Caco-2 (cell line): ENCODE results near the gene ZNF230. TPM values are rescaled to one million over a fixed set of nuclear protein-coding genes. Genes with fewer than 3 reads are reported as not detected.

ENCODE experiments used
- BruUV-seq: library from RNA; stranded (reverse); fragments of 400-500 nt; replicated peaks from 2 replicates; lab custom pipeline; 2021; lab: Mats Ljungman, UMichigan
- CTCF ChIA-PET: fragments of 300-600 bp; sonication (Branson Sonifier 250); formaldehyde crosslinking; loops from one replicate; lab custom pipeline; 2022; ENCODE audit warnings: antibody characterized with exemption; lab: Charles Lee
- POLR2A ChIA-PET: fragments of 300-600 bp; sonication (Branson Sonifier 250); formaldehyde crosslinking; loops from one replicate; lab custom pipeline; 2022; ENCODE audit warnings: antibody characterized with exemption; lab: Charles Lee
- DNase-seq, 2 experiments: peaks; one replicate each; pipeline versions ENCODE4 v3.0.0 to v3.0.0-alpha.2; 2020 to 2022
- H3K27me3 ChIP-seq: replicated peaks from 2 replicates; pipeline ENCODE4 v1.6.0; 2011; ENCODE audit warnings: low read length; ENCODE audit not compliant: control insufficient read depth, insufficient read depth
- H3K36me3 ChIP-seq: 2 replicates; pipeline ENCODE4 v1.5.1; 2011; ENCODE audit warnings: low read length; ENCODE audit not compliant: control insufficient read depth, insufficient read depth
- H3K4me1 ChIP-seq: fragments of 250-450 bp; sonication (Bioruptor Pico); 2 replicates; pipeline ENCODE4 v1.5.1; 2020; ENCODE audit warnings: mild to moderate bottlenecking
- H3K4me3 ChIP-seq: 2 replicates; pipeline ENCODE4 v1.5.1; 2011; ENCODE audit warnings: low read depth, mild to moderate bottlenecking, control low read depth, low read length
- H3K9me3 ChIP-seq: fragments of 250-450 bp; sonication (Bioruptor Pico); 2 replicates; pipeline ENCODE4 v1.5.1; 2020; ENCODE audit warnings: mild to moderate bottlenecking, moderate library complexity
- H3K27ac Mint-ChIP-seq: one replicate; pipeline ENCODE4 v1.8.0; 2022; ENCODE audit warnings: mixed read lengths; ENCODE audit not compliant: unreplicated experiment
- H3K27me3 Mint-ChIP-seq: one replicate; pipeline ENCODE4 v1.8.0; 2022; ENCODE audit warnings: mixed read lengths; ENCODE audit not compliant: insufficient read depth, unreplicated experiment
- H3K36me3 Mint-ChIP-seq: one replicate; pipeline ENCODE4 v1.8.0; 2022; ENCODE audit warnings: mild to moderate bottlenecking, mixed read lengths; ENCODE audit not compliant: insufficient read depth, unreplicated experiment
- H3K4me1 Mint-ChIP-seq: one replicate; pipeline ENCODE4 v1.8.0; 2022; ENCODE audit warnings: low read depth, mixed read lengths; ENCODE audit not compliant: unreplicated experiment
- H3K4me3 Mint-ChIP-seq: one replicate; pipeline ENCODE4 v1.8.0; 2022; ENCODE audit warnings: mild to moderate bottlenecking, moderate library complexity, mixed read lengths; ENCODE audit not compliant: unreplicated experiment
- H3K9me3 Mint-ChIP-seq: one replicate; pipeline ENCODE4 v1.8.0; 2022; ENCODE audit warnings: mixed read lengths; ENCODE audit not compliant: unreplicated experiment
- CTCF ChIP-seq, 2 experiments: fragments of 200-600 bp in 1 of 2; IDR thresholded peaks; 1 replicate in 1 of 2; 2 replicates in 1 of 2; pipeline versions ENCODE4 v1.5.1 to v1.8.0; 2011 to 2022; ENCODE audit warnings: antibody characterized with exemption in 1 of 2, control low read depth in 1 of 2, inconsistent platforms in 1 of 2, low read depth in 1 of 2, low read length in 1 of 2, mild to moderate bottlenecking in 1 of 2, moderate library complexity in 1 of 2; ENCODE audit not compliant: insufficient read depth in 1 of 2, severe bottlenecking in 1 of 2, unreplicated experiment in 1 of 2
- intact Hi-C: fragments of 100-400 bp; cut with micrococcal nuclease; formaldehyde crosslinking; loops from one replicate; pipeline ENCODE4 v1.10.0; 2022; ENCODE audit not compliant: unreplicated experiment
- total RNA-seq: library from RNA; stranded (reverse); gene quantifications from 2 replicates; pipeline ENCODE4 v1.2.3, GENCODE V29; 2022

The ZNF230 gene
- total RNA-seq, 1 experiment from 2014 or later = 5.1 TPM

GRCh38 chr19:44003461-44004009 lies 778 bp downstream of the ZNF230 start:
- peak overlapping the region; percentile 91 for H3K27ac Mint-ChIP-seq
- peaks cover 24% of the 10 kb centered on the region for H3K9me3 Mint-ChIP-seq
- Histone ChIP-seq H3K36me3 (no peaks in the 10 kb centered on the region), H3K27me3 (no peaks in the 10 kb centered on the region), H3K4me3 (peak overlapping the region; percentile 50), H3K4me1 (no peaks in the 10 kb centered on the region; the same call in 1 of the 2 replicates), H3K9me3 (no peaks in the 10 kb centered on the region; the same call in 1 of the 2 replicates)
- DNase-seq = peak in 1 of 2 experiments; percentile 26
- POLR2A ChIA-PET = interaction anchor here (0.6 to 0.8 kb wide), 4 partner anchors 19 to 204 kb away, joined by 3 to 5 read pairs (median 4); partner anchors contain the start of gene ZNF223
- peak overlapping the region; percentile 89 for H3K4me3 Mint-ChIP-seq
- intact Hi-C loops = loop anchor here (1.0 to 2.0 kb wide), 3 partner anchors 22 to 110 kb away; partner anchors contain the start of genes ZNF222, ZNF225 and ZNF45
- CTCF ChIA-PET = interaction anchor here (0.8 kb wide), 1 partner anchor 48 kb away, joined by 3 read pairs; the partner anchor contains the start of gene ZNF223
- TF ChIP-seq CTCF (IDR thresholded peaks at IDR 0.05; ENCODE audit: insufficient read depth in 1 of 2, low read depth in 1 of 2, low read length in 1 of 2, severe bottlenecking in 1 of 2, unreplicated experiment in 1 of 2) = no peak
- no TSS peak for BruUV-seq
- H3K4me1 Mint-ChIP-seq = peaks cover 15% of the 10 kb centered on the region
- no peaks in the 10 kb centered on the region for H3K27me3 Mint-ChIP-seq
- H3K36me3 Mint-ChIP-seq = peaks cover 16% of the 10 kb centered on the region

GRCh38 chr19:44005973-44006372 lies 3.2 kb downstream of the ZNF230 start:
- no peak overlapping the region for H3K27ac Mint-ChIP-seq
- H3K4me3 Mint-ChIP-seq = no peak overlapping the region
- no TSS peak for BruUV-seq
- H3K36me3 Mint-ChIP-seq = peaks cover 30% of the 10 kb centered on the region
- intact Hi-C loops = no loop called here
- DNase-seq = no peak
- H3K9me3 Mint-ChIP-seq = peaks cover 37% of the 10 kb centered on the region
- H3K4me3 ChIP-seq = no peak overlapping the region
- H3K9me3 ChIP-seq = peaks cover 12% of the 10 kb centered on the region
- H3K27me3 ChIP-seq = no peaks in the 10 kb centered on the region
- CTCF ChIA-PET = no interaction called here
- H3K27me3 Mint-ChIP-seq = no peaks in the 10 kb centered on the region
- H3K36me3 ChIP-seq = peaks cover 10% of the 10 kb centered on the region
- POLR2A ChIA-PET = no interaction called here
- H3K4me1 ChIP-seq = no peaks in the 10 kb centered on the region; the same call in 1 of the 2 replicates
- no peak for TF ChIP-seq CTCF (IDR thresholded peaks at IDR 0.05; ENCODE audit: insufficient read depth in 1 of 2, low read depth in 1 of 2, low read length in 1 of 2, severe bottlenecking in 1 of 2, unreplicated experiment in 1 of 2)
- peaks cover 15% of the 10 kb centered on the region for H3K4me1 Mint-ChIP-seq

GRCh38 chr19:44007473-44007872 lies 4.7 kb downstream of the ZNF230 start:
- Histone ChIP-seq H3K4me3 (no peak overlapping the region), H3K27me3 (no peaks in the 10 kb centered on the region), H3K9me3 (peaks cover 20% of the 10 kb centered on the region), H3K36me3 (peaks cover 10% of the 10 kb centered on the region), H3K4me1 (no peaks in the 10 kb centered on the region; the same call in 1 of the 2 replicates)
- no peak overlapping the region for H3K27ac Mint-ChIP-seq
- peaks cover 49% of the 10 kb centered on the region for H3K9me3 Mint-ChIP-seq
- H3K27me3 Mint-ChIP-seq = no peaks in the 10 kb centered on the region
- no peak for DNase-seq
- ChIA-PET CTCF (no interaction called here), POLR2A (no interaction called here)
- peaks cover 26% of the 10 kb centered on the region for H3K36me3 Mint-ChIP-seq
- no peak for TF ChIP-seq CTCF (IDR thresholded peaks at IDR 0.05; ENCODE audit: insufficient read depth in 1 of 2, low read depth in 1 of 2, low read length in 1 of 2, severe bottlenecking in 1 of 2, unreplicated experiment in 1 of 2)
- no peak overlapping the region for H3K4me3 Mint-ChIP-seq
- H3K4me1 Mint-ChIP-seq = peaks cover 8% of the 10 kb centered on the region
- no TSS peak for BruUV-seq
- intact Hi-C loops = no loop called here
